Stimulated activated CD8-positive, alpha-beta memory T cell treated with anti-CD3 and anti-CD28 coated beads, Interleukin-2, amount 100 ng/mL, for 48 hours (primary cell): ENCODE measurements around the gene VPS45.

Experiments
- DNase-seq, 2 donors: peaks; one replicate each; pipeline ENCODE4 v3.0.0-alpha.2; 2020; ENCODE audit warnings: low read depth in 2 of 2

The VPS45 gene

GRCh38 chr1:150073516-150073915 lies 5.9 kb downstream of the VPS45 start:
- no peak for DNase-seq

- DNase-seq: no peak
These were observed 8.5 kb downstream of the VPS45 start for GRCh38 chr1:150076066-150076465.

GRCh38 chr1:150076985-150077384 lies 9.4 kb downstream of the VPS45 start:
- no peak for DNase-seq

GRCh38 chr1:150080784-150081183 lies 13.2 kb downstream of the VPS45 start:
- DNase-seq: no peak

GRCh38 chr1:150082494-150082893 lies 14.9 kb downstream of the VPS45 start:
- no peak for DNase-seq

GRCh38 chr1:150083907-150084306 lies 16.3 kb downstream of the VPS45 start:
- DNase-seq: no peak

GRCh38 chr1:150085406-150085805 lies 17.8 kb downstream of the VPS45 start:
- DNase-seq: no peak

- DNase-seq: no peak
These were observed 19.8 kb downstream of the VPS45 start for GRCh38 chr1:150087415-150087814.

- DNase-seq: no peak
These were observed 22.4 kb downstream of the VPS45 start for GRCh38 chr1:150089846-150090520.

GRCh38 chr1:150092180-150092791 lies 24.7 kb downstream of the VPS45 start:
- DNase-seq: no peak

GRCh38 chr1:150093805-150094204 lies 26.2 kb downstream of the VPS45 start:
- DNase-seq: no peak

GRCh38 chr1:150094734-150095265 lies 27.2 kb downstream of the VPS45 start:
- DNase-seq: no peak

- no peak for DNase-seq
These were observed 35.4 kb downstream of the VPS45 start for GRCh38 chr1:150102986-150103385.

- no peak for DNase-seq
These were observed 38.8 kb downstream of the VPS45 start for GRCh38 chr1:150106341-150106740.

GRCh38 chr1:150109586-150109985 lies 42.0 kb downstream of the VPS45 start:
- no peak for DNase-seq

GRCh38 chr1:150110116-150110515 lies 42.5 kb downstream of the VPS45 start:
- no peak for DNase-seq

GRCh38 chr1:150111670-150112069 lies 44.1 kb downstream of the VPS45 start:
- no peak for DNase-seq

- no peak for DNase-seq
These were observed 47.5 kb downstream of the VPS45 start for GRCh38 chr1:150115121-150115520.

GRCh38 chr1:150118716-150119115 lies 51.1 kb downstream of the VPS45 start:
- DNase-seq: no peak

GRCh38 chr1:150121236-150121862 lies 53.8 kb downstream of the VPS45 start:
- no peak for DNase-seq

GRCh38 chr1:150126811-150127210 lies 59.2 kb downstream of the VPS45 start:
- DNase-seq: no peak

- no peak for DNase-seq
These were observed 59.9 kb downstream of the VPS45 start for GRCh38 chr1:150127464-150127863.

- DNase-seq: peak in 1 of 2 donors; percentile 29
These were observed 60.3 kb downstream of the VPS45 start for GRCh38 chr1:150127868-150128267.
